H9 (cell line): Measurements from ENCODE around the gene GCH1. TPM values are rescaled to one million over a fixed set of nuclear protein-coding genes. Genes with fewer than 3 reads are reported as not detected.

Source experiments
- DNase-seq: peaks from one replicate; pipeline ENCODE4 v3.0.0-alpha.2; 2017
- H2AFZ ChIP-seq: one replicate; pipeline ENCODE4 v1.6.1; 2013; ENCODE audit warnings: mild to moderate bottlenecking, low read length, control low read depth, moderate library complexity
- H2AK5ac ChIP-seq: 2 replicates; pipeline ENCODE4 v1.6.1; 2013; ENCODE audit warnings: low read length, control low read depth, mixed read lengths; ENCODE audit not compliant: insufficient read length
- H2BK120ac ChIP-seq: one replicate; pipeline ENCODE4 v1.6.1; 2013; ENCODE audit warnings: low read depth, mild to moderate bottlenecking, low read length, control low read depth, inconsistent platforms; ENCODE audit not compliant: poor library complexity, severe bottlenecking
- H2BK12ac ChIP-seq: 2 replicates; pipeline ENCODE4 v1.6.1; 2013; ENCODE audit warnings: low read length, control low read depth, mixed read lengths, low read depth; ENCODE audit not compliant: insufficient read length
- H2BK15ac ChIP-seq: 2 replicates; pipeline ENCODE4 v1.6.1; 2013; ENCODE audit warnings: low read depth, low read length, control low read depth
- H2BK20ac ChIP-seq: one replicate; pipeline ENCODE4 v1.6.1; 2013; ENCODE audit warnings: low read depth, mild to moderate bottlenecking, low read length, control low read depth, inconsistent platforms; ENCODE audit not compliant: poor library complexity, severe bottlenecking
- H2BK5ac ChIP-seq: 2 replicates; pipeline ENCODE4 v1.6.1; 2013; ENCODE audit warnings: low read length, control low read depth, mixed read lengths; ENCODE audit not compliant: insufficient read length
- H3K14ac ChIP-seq: 2 replicates; pipeline ENCODE4 v1.6.1; 2013; ENCODE audit warnings: low read length, control low read depth; ENCODE audit not compliant: insufficient read depth
- H3K18ac ChIP-seq: 2 replicates; pipeline ENCODE4 v1.6.1; 2013; ENCODE audit warnings: low read depth, mild to moderate bottlenecking, mixed read lengths, low read length, control low read depth; ENCODE audit not compliant: insufficient read length
- H3K23ac ChIP-seq: 2 replicates; pipeline ENCODE4 v1.6.1; 2013; ENCODE audit warnings: low read length, control low read depth, mixed read lengths, low read depth; ENCODE audit not compliant: insufficient read length
- H3K23me2 ChIP-seq: 2 replicates; pipeline ENCODE4 v1.6.1; 2013; ENCODE audit warnings: low read depth, mild to moderate bottlenecking, mixed read lengths, low read length, control low read depth; ENCODE audit not compliant: insufficient read length, poor library complexity, severe bottlenecking
- H3K27ac ChIP-seq: 2 replicates; pipeline ENCODE4 v1.5.1; 2013; ENCODE audit warnings: low read length, control low read depth, mixed read lengths, low read depth; ENCODE audit not compliant: insufficient read length
- H3K27me3 ChIP-seq: 2 replicates; pipeline ENCODE4 v1.6.1; 2013; ENCODE audit warnings: low read length, control low read depth, inconsistent platforms; ENCODE audit not compliant: insufficient read depth
- H3K4ac ChIP-seq: 2 replicates; pipeline ENCODE4 v1.6.1; 2013; ENCODE audit warnings: low read depth, mild to moderate bottlenecking, control low read depth, inconsistent platforms, low read length, moderate library complexity
- H3K4me1 ChIP-seq: 2 replicates; pipeline ENCODE4 v1.6.1; 2013; ENCODE audit warnings: low read length, control low read depth, inconsistent platforms; ENCODE audit not compliant: insufficient read depth
- H3K4me2 ChIP-seq: 2 replicates; pipeline ENCODE4 v1.6.1; 2013; ENCODE audit warnings: low read length, control low read depth, mixed read lengths; ENCODE audit not compliant: insufficient read length, insufficient read depth
- H3K56ac ChIP-seq: 2 replicates; pipeline ENCODE4 v1.6.1; 2013; ENCODE audit warnings: low read depth, mild to moderate bottlenecking, mixed read lengths, low read length, control low read depth; ENCODE audit not compliant: insufficient read length
- H3K79me1 ChIP-seq: 2 replicates; pipeline ENCODE4 v1.6.1; 2013; ENCODE audit warnings: low read depth, mild to moderate bottlenecking, moderate library complexity, low read length, control low read depth, inconsistent platforms; ENCODE audit not compliant: insufficient read depth, poor library complexity, severe bottlenecking
- H3K79me2 ChIP-seq: 2 replicates; pipeline ENCODE4 v1.6.1; 2013; ENCODE audit warnings: low read length, control low read depth, inconsistent platforms; ENCODE audit not compliant: insufficient read depth
- H3K9ac ChIP-seq: 2 replicates; pipeline ENCODE4 v1.6.1; 2013; ENCODE audit warnings: low read length, control low read depth, mixed read lengths; ENCODE audit not compliant: insufficient read length; ENCODE audit errors: extremely low read depth
- H3K9me3 ChIP-seq: one replicate; pipeline ENCODE4 v1.6.1; 2013; ENCODE audit warnings: low read depth, low read length, inconsistent platforms; ENCODE audit not compliant: control insufficient read depth
- H3T11ph ChIP-seq: one replicate; pipeline ENCODE4 v1.6.1; 2013; ENCODE audit warnings: mild to moderate bottlenecking, low read length, control low read depth, inconsistent platforms
- H4K20me1 ChIP-seq: one replicate; pipeline ENCODE4 v1.6.1; 2013; ENCODE audit not compliant: control insufficient read depth, insufficient read length, insufficient read depth
- H4K5ac ChIP-seq: 2 replicates; pipeline ENCODE4 v1.6.1; 2013; ENCODE audit warnings: low read depth, mild to moderate bottlenecking, mixed read lengths, low read length, control low read depth; ENCODE audit not compliant: insufficient read length
- H4K8ac ChIP-seq: replicated peaks from 2 replicates; pipeline ENCODE4 v1.6.1; 2013; ENCODE audit warnings: low read length, control low read depth, mixed read lengths, low read depth; ENCODE audit not compliant: insufficient read length
- H4K91ac ChIP-seq: 2 replicates; pipeline ENCODE4 v1.6.1; 2013; ENCODE audit warnings: low read depth, mild to moderate bottlenecking, moderate library complexity, mixed read lengths, low read length, control low read depth; ENCODE audit not compliant: insufficient read length
- H3K27ac Mint-ChIP-seq, 3 experiments: 2 replicates in 2 of 3; 3 replicates in 1 of 3; pipeline ENCODE4 v1.8.0; 2020 to 2021; ENCODE audit warnings: mixed read lengths in 3 of 3, mild to moderate bottlenecking in 1 of 3, moderate library complexity in 1 of 3
- H3K27me3 Mint-ChIP-seq: 2 replicates; pipeline ENCODE4 v1.8.0; 2021; ENCODE audit warnings: low read depth, mild to moderate bottlenecking, moderate library complexity, mixed read lengths
- H3K36me3 Mint-ChIP-seq, 3 experiments: 2 replicates in 2 of 3; 3 replicates in 1 of 3; pipeline ENCODE4 v1.8.0; 2020 to 2021; ENCODE audit warnings: low read depth in 3 of 3, mixed read lengths in 3 of 3; ENCODE audit not compliant: insufficient read depth in 1 of 3
- H3K4me1 Mint-ChIP-seq, 2 experiments: 2 replicates each; pipeline ENCODE4 v1.8.0; 2020; ENCODE audit warnings: mixed read lengths in 2 of 2
- H3K4me3 Mint-ChIP-seq, 2 experiments: 2 replicates in 1 of 2; 3 replicates in 1 of 2; pipeline ENCODE4 v1.8.0; 2020 to 2021; ENCODE audit warnings: mild to moderate bottlenecking in 2 of 2, mixed read lengths in 2 of 2, moderate library complexity in 1 of 2
- H3K9me3 Mint-ChIP-seq, 2 experiments: 2 replicates in 1 of 2; 3 replicates in 1 of 2; pipeline ENCODE4 v1.8.0; 2020; ENCODE audit warnings: mild to moderate bottlenecking in 2 of 2, mixed read lengths in 2 of 2, moderate library complexity in 1 of 2
- WGBS: extraction: QIAGEN DNeasy Blood & Tissue Kit; methylation state at CpG from one replicate; pipeline ENCODE4 v1.1.7; 2013; ENCODE audit warnings: missing lambda C conversion rate, low lambda C conversion rate, mixed read lengths; ENCODE audit not compliant: insufficient read length; ENCODE audit errors: extremely low coverage; 5-methylcytosine and 5-hydroxymethylcytosine counted together
- total RNA-seq: library from RNA; stranded (reverse); gene quantifications from 2 replicates; pipeline ENCODE4 v1.2.1, GENCODE V29; 2021
- TF ChIP-seq, protein P1 (sequence below): fragments of 200-600 bp; sonication (generic); conservative IDR thresholded peaks from 3 replicates; pipeline ENCODE4 v1.8.0; 2021; ENCODE audit warnings: antibody characterized with exemption, mild to moderate bottlenecking

Gene GCH1
- total RNA-seq, 1 experiment from 2014 or later, result 7.7 TPM

- WGBS, result no CpG with 5 or more reads among the region's 4 CpGs
Measured at GRCh38 chr14:54830650-54831049, 72.0 kb downstream of the GCH1 start.

More at GRCh38 chr14:54830650-54831049, 72.0 kb downstream of the GCH1 start:
- no peak for DNase-seq
- Mint-ChIP-seq H3K27me3 (peaks cover 10% of the 10 kb centered on the region), H3K4me3 (no peak overlapping the region), H3K9me3 (peaks cover 0 to 11% of the 10 kb centered on the region in 2 experiments), H3K27ac (no peak overlapping the region), H3K36me3 (no peaks in the 10 kb centered on the region), H3K4me1 (no peaks in the 10 kb centered on the region)
- H3K4me2 ChIP-seq, result no peak overlapping the region
- no peak overlapping the region for H2BK20ac ChIP-seq
- H3T11ph ChIP-seq, result no peak overlapping the region
- no peak overlapping the region for H3K9ac ChIP-seq
- H3K9me3 ChIP-seq, result no peaks in the 10 kb centered on the region
- H2BK15ac ChIP-seq, result no peak overlapping the region
- no peak overlapping the region for H2AFZ ChIP-seq
- no peak overlapping the region for H4K8ac ChIP-seq
- no peaks in the 10 kb centered on the region for H4K20me1 ChIP-seq
- H3K56ac ChIP-seq, result no peak overlapping the region
- no peak overlapping the region for H2AK5ac ChIP-seq
- H4K5ac ChIP-seq, result no peak overlapping the region
- H3K18ac ChIP-seq, result no peak overlapping the region
- H2BK5ac ChIP-seq, result no peak overlapping the region
- no peaks in the 10 kb centered on the region for H3K27me3 ChIP-seq
- no peak overlapping the region for H3K27ac ChIP-seq
- H2BK120ac ChIP-seq, result no peak overlapping the region
- TF ChIP-seq, protein P1, sequence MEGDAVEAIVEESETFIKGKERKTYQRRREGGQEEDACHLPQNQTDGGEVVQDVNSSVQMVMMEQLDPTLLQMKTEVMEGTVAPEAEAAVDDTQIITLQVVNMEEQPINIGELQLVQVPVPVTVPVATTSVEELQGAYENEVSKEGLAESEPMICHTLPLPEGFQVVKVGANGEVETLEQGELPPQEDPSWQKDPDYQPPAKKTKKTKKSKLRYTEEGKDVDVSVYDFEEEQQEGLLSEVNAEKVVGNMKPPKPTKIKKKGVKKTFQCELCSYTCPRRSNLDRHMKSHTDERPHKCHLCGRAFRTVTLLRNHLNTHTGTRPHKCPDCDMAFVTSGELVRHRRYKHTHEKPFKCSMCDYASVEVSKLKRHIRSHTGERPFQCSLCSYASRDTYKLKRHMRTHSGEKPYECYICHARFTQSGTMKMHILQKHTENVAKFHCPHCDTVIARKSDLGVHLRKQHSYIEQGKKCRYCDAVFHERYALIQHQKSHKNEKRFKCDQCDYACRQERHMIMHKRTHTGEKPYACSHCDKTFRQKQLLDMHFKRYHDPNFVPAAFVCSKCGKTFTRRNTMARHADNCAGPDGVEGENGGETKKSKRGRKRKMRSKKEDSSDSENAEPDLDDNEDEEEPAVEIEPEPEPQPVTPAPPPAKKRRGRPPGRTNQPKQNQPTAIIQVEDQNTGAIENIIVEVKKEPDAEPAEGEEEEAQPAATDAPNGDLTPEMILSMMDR, result no peak
- H2BK12ac ChIP-seq, result no peak overlapping the region
- no peaks in the 10 kb centered on the region for H3K79me2 ChIP-seq
- H3K23ac ChIP-seq, result no peak overlapping the region
- no peaks in the 10 kb centered on the region for H3K79me1 ChIP-seq
- H3K14ac ChIP-seq, result no peak overlapping the region
- no peaks in the 10 kb centered on the region for H3K23me2 ChIP-seq
- H3K4me1 ChIP-seq, result no peaks in the 10 kb centered on the region
- no peak overlapping the region for H4K91ac ChIP-seq
- no peak overlapping the region for H3K4ac ChIP-seq
